Stimulated activated CD8-positive, alpha-beta memory T cell treated with anti-CD3 and anti-CD28 coated beads, Interleukin-15, amount 100 ng/mL, for 1 hour (primary cell): ENCODE measurements around the gene LRRTM4.
"Not testable (repeated sequence)": the region's sequence is repeated elsewhere in the genome, so short reads cannot be mapped to it uniquely, and the experiment has no call there.

Experiments used
- DNase-seq: peaks from one replicate; pipeline ENCODE4 v3.0.0-alpha.2; 2020; ENCODE audit warnings: low read depth

LRRTM4 gene

DNA sequence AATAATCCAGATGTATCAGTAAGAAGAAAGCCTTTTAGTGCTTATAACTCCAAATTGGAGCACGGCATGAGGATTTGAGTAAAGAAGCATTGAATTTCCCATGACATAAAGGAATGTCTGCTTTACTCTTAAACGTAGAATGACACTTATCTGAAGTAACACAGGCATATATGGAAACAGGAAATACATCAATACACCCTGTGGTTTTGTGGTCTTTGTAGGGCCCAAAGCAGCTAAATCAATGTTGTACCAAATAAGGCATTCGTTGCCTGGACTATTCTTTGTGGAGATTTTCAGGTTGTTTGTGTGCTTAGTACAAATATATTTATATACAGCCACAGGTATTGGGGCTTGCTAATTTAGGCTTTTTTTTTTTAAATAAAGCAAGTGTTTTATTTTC, 660.5 kb downstream of the LRRTM4 start:
- DNase-seq, result no peak

DNA sequence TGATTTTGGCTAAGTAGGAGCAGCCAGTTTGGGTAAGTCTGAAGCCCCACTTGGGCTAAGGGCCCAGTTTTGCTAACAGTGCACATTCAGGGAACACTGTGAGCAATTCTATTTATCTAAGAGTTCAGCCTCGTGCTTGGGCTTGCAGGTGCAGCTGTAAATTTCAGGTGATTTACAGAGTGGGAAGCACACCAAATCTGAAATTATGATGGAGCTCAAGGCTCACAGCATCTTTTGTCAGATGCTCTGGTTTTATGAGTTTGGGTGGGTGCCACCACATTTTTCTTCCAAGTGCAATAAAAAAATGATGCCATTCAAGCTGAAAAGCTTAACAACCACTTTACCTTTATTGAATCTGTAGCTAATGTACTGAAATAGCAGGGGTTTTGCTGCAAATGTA, 671.2 kb downstream of the LRRTM4 start:
- no peak for DNase-seq

DNA sequence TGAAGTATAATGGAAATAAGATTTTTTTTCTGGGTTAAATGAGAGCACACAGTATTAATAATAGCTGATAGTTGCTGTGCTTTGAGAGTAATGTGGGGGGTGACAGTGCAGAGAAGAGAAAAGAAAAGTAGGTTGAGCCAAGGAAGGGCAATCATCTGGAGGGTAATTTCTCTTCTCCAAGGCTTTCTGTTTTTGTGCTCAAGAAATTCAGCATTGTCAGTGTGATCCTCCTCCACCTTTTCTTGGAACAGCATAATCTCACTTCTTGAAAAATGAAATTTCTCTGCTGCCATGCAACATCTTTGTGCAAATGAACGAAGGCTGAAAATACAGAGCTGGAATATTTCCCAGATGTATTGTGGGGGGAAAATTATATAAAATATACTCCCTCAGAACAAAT, 673.1 kb downstream of the LRRTM4 start:
- DNase-seq, result no peak

DNA sequence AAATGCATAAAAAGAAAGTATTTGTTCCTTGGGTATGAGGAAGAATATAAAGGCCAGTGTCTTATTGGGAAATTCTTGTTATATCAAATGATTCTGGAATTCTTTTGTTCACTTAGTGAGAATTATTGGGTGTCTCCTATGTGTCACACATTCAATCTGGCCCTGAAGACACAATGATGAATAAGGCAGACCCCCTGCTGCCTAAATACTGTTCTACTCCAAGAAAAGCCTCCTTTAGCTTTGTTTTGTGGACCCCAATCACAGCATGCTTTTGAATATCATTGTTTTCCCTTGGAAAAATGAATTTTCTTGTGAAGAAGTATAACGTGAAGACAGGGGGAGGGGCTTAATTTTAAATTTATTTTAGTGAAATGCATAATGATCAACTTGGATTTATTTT, 682.4 kb downstream of the LRRTM4 start:
- no peak for DNase-seq

DNA sequence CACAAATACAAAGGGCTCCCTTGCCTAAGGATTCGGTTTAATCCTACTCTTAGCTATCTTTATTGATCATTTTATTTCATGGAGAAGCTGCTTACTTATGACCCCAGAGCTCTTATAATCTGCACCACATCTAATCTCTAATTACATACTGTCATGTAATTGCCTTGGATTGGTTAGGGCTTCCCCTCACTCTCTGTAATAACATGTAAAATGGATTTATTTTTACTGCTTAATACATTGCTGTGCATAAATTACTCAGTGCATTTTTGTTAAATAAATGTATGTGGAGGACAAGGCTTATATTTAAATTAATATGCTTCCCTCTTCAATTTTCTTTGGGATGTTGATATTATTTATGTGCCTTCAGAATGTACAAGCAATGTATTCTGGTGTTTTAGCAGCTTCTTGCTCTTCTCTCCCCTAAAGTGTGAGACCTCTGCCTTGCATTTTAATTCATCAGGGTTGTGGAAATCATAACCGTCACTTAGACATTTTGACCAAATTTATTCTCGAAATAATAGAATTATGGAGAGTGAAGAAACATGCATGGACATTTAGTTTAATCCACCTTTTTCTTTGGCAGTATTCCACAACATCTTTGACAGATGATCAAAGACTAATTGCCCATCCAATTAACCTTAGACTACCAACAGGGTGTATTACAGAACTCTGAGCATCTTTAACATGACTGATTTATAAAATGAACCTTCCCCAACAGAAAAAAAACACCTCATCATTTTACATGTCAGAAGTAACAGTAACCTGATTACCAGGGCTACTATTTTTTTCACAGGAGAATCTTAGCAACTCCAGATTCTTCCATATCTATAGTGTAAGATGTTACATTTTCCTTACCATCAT, 692.6 kb downstream of the LRRTM4 start:
- DNase-seq, result no peak

DNA sequence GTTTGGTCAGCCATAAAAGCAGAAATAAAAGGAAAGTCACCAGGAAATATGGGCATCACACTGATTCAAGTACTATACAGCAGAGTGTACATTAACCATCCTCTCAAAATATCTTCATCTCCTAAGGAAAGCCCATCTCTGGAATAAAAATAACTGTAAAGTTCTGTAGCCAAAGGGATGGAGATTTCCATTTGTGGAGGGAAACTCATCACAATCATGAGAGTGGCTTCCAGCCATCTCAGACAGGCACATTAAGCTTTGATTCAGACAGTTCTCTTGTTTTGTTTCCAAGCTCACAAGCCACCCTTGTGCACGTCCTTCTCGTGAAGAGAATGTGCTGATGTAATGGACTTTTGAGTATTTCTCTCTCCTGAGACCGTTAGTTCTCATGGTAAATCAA, 695.5 kb downstream of the LRRTM4 start:
- DNase-seq, result no peak

DNA sequence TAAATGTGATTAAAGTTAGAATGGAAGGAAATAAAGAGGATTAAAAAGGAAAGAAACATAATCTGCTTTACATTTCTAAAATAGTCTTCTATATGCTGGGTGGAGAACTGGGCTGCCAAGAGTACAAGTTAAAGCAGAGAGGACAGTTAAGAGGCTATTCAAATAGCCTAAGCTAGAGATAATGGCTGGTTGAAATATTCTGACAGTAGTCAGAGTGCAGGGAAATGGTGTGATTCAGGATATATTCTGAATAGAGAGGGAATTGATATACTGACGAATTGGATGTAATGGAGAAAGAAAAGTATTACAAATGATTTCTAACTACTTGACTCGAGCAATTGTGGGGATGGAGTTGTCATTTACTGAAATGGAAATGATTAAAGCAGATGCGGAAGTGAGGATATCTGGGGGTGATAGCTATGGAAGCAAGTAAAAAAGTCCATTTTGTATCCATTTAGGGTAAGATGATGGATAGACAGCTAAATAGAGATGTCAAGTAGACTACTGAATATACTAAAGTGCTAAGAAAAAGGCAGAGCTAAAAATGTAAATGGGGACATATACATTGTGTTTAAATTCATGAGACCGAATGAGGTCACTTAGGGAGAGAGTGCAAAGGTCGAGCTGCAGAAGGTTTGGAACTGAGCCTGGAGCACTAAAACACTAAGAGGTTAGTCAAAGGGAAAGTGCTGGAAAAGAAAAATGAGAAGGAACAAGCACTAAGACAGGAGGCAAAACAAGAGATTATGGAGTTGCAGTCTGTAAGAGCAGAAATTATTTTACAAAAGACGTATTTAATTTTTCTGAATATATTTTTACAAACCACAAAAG, 696.8 kb downstream of the LRRTM4 start:
- DNase-seq, result no peak

DNA sequence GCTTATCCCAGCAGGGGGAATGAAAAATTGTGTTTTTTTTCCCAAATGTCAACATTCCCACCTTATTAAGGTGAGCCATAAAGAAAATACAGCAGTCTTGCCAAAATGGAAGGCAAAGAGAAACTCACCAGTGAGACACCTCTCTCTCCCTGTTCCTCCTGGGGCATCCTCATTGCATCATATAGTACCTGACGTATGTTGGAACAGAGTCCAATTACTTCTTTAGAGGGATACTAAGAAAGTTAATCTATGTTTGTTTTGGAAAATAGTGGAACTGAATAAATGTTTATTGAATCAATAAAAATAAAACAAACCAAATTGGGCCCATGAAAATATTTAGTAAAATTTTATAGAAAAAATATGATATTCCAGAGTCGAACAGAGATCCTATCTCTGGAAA, 700.4 kb downstream of the LRRTM4 start:
- no peak for DNase-seq

DNA sequence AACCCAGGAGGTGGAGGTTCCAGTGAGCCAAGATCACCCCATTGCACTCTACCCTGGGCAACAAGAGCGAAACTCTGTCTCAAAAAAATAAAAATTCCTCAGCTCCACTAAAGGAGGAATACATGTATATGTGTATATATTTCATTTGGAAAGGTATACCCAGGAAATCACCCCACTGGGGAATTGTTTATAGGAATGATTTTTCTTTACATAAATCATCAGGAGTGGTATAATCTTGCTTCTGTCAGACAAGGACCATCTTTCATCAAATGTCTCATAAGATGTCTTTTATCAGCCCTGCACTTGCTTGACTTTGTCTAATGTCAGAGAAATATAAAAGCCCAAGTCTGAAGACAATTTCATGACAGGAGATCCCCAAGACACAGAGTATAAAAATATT, 709.1 kb downstream of the LRRTM4 start:
- DNase-seq, result no peak

DNA sequence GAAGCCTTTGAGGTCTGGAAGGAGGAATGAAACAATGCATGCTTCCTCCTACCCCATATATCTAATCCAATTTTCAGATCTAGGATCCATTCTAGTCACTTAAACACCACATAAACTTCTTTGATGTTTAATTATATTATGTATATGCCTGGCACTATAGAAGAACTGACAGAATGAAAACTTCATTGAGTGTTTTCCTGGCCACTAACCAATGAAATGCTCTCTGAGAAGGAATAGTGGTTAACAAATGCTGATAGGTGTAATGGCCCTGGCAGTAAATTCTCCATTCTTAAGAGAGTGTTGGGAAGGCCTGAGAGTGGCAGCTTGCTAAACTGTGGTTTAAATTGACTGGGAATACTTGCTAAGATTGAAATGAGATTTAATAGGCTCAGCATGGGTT, 710.0 kb downstream of the LRRTM4 start:
- DNase-seq, result no peak

DNA sequence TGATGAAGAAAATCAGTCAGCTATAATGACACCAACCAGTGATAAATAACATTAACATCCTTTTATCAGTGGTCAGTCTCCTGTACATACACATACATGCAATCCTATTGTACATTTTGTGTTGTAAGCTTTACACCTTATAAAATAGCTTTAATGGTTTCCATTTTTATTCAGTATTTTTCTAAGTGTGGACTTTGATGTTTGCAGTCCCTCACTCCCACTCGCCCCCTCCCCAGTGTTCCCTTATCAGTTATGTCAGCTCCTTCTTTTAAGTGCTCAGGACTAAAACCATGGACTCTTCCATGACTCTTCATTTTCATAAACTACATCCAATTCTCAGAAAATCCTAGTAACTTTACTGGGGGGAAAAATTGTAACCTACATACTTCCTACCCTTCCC, 713.0 kb downstream of the LRRTM4 start:
- no peak for DNase-seq

DNA sequence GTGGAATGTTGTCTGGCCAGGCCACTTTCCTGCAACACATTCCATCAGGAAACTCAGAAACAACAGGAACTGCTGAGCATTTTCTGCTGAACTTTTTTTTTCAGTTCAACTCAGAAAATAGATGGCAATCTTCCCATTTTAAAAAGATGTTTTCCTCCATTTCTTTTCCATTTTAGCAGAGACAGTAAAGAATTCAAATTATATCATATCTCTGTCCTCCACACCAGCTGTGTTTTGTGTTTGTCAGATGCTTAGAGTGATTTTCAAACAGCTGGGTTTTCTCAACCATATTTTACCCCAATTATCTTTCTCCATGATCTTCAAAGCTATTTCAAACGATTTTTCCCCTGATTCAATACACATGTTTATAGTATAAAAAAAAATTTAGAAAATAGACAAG, 713.4 kb downstream of the LRRTM4 start:
- DNase-seq, result no peak

DNA sequence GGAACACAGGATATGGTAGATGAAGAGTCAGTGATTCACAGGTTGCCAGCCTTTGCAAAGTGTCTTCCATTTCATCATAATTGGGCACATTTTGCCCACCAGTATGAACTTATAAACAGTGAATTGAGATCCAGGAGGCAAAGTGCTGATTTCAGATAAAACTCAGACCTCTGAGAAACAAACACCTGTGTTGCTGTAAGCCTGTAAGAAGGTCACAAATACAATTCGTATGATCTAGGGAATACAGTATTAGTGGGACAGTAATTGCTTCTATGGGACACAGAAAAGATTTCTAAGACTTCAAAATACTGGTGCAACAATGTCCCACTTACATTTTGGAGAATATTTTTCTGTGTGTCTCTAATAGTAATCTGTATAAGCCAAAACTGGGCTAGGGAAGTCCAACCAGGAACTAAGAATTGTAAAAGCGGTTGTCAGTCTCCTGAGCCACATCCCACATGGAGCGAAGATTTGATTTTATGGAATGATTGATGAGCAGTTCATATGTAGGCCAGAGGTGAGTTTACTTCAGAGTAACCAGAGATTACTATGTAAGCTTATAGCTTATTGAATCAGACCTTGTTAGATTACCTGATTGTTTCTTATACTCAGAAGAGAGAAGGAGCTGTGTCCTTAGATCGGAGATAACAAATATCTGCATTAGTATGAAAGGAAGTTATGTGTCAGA, 728.4 kb downstream of the LRRTM4 start:
- DNase-seq, result no peak

DNA sequence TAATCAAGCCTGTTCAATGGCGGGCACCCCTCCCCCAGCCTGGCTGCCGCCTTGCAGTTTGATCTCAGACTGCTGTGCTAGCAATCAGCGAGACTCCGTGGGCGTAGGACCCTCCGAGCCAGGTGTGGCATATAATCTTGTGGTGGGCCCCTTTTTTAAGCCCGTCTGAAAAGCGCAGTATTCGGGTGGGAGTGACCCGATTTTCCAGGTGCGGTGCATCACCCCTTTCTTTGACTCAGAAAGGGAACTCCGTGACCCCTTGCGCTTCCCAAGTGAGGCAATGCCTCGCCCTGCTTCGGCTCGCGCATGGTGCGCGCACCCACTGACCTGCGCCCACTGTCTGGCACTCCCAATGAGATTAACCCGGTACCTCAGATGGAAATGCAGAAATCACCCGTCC, 740.9 kb downstream of the LRRTM4 start:
- not testable (repeated sequence) for DNase-seq

DNA sequence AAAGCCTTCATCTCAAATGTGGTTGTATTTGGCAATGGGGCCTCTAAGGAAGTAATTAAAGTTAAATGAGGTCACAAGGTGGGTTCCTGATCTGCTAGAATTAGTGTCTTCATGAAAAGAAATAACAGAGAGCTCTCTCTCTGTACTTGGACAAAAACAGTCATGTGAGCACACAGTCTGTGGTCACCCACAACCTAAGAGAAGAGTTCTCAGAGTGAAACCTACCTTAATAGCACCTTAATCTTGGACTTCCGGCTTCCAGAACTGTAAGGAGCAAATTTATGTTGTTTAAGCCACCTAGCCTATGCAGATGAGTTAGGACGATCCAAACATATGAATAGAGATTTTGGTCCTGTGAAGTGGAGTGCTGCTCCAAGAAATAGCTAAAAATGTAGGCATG, 758.9 kb downstream of the LRRTM4 start:
- DNase-seq, result no peak

DNA sequence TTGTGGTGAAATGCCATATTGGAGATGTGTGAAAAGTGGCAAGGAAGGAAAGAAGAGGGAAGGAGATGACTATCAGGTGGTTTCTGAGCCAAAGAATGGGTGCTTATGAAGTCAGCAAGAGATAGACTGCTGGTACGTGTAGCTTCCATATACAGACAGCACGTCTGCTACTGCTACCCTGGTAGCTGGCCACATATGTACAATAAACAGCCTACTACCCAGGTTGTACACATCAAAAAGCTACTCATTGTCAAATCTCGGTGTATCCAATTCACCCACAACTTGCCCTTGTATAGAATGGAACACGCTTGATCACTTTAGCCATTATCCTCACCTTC, 761.8 kb downstream of the LRRTM4 start:
- no peak for DNase-seq

DNA sequence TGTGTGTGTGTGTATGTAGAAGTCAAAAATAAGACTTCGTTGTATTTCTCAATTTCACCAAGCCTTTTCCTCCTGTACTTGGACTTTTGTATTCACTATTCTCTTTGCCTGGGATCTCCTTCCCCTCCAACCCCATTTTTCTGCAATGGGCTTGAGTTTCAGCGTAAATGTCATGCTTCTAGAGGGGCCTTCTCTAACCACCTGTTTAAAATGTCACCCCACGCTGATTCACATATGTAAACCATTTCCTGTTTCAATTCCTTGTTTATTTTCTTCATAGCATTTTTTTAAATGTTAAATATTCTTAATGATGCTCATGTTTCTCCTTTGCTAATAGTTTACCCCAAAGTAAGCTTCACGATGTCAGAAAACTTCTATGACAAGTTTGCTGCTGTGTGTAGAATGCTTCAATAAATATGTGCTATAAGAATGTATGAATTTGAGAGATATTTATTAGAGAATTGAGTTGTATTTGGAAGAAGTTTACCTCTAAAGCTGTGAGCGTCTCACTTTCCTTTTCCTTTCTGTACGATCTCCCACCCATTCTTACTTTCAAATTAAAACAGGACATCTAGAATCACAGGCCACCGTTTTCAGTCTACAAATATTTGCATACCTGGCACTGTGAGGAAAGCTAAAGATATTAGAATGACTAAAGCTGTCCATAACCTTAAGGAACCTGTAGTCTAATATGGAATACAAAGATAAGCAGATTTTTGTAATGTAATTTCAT, 762.4 kb downstream of the LRRTM4 start:
- DNase-seq, result no peak

DNA sequence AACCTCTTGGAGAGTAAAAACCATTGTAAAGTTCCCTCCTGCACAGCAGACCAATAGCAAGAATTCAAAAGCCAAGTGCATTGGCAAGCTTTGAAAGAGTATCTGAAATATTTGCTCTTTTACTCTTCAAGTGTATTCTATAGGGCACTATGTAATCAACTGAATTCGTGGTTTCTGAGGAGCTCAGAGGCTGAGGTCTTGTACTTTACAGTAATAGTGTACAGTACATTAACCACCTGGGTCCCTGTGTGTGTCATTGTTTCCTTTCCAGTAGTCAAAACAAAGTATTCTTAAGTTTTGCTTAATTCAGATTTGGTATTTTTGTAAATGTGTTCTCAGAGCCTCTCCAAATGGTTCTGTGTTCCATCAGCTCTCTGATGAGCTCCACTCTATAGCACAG, 769.7 kb downstream of the LRRTM4 start:
- no peak for DNase-seq

DNA sequence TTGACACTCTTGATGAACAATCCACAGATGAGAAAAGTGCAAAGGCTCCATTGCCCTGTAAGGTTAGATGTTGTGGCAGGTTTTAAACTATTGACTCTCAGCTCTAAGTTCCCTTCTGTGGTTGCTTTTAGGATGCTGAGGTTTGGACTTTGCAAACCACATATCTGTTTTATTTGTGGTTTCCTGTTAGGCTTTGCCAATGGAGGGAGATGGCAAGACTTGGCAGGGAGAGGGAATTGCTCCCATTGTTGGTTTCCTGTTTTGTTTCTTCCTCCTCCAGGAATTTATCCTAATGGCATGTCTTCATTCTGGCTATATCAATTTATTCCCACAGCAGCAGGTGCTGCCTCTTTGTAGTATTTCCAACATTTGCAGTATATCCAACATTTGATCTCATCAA, 772.3 kb downstream of the LRRTM4 start:
- no peak for DNase-seq

DNA sequence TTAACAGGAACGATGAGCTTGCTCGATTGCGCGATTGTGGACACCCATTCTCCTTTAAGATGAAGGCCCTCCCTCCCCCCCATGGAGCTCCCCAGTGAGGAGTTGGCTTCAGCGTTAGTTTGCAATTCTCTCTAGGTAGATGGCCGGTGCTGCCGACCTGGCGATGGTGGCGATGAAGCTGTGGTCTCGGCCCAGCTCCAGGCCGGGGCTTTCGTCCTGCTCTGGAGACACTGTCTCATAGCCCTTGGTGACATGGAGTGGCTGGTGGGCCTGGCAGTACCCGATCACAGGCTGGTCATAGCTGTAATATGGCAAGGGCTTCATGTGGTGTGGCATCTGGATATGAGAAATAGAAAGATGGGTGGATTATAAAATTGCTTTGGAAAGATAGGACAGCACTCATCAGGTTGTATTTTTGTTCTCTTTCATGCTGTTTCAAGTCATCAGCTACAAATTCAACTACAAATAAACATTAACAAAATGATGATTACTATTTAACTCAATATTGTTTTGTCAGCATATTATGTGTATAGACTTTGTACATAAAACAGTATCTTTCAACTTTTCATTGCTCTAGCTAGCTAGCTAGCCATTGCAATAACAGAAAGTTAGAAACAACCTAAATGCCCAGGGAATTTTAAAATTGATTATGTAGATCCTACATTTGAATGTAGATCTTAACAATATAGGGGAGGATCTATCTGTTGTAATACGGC, 773.4 kb downstream of the LRRTM4 start:
- no peak for DNase-seq

DNA sequence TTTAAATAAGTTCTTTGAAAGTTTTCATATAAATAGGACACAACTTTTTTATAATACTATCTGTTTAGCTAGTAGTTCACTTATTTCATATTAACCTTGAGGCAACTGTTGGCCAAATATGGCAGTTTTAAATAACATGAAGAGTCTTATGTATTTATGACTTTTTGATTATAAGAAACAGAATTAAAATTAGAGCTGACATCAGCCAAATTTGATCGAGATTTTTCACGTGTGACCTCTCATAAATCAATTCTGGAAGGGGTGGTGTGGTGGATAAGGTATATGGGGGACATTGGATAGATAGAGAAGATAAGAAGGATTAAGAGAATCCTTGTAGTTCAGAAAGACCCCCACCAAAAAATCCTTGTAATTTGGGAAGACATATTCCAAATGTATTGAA, 776.6 kb downstream of the LRRTM4 start:
- no peak for DNase-seq

DNA sequence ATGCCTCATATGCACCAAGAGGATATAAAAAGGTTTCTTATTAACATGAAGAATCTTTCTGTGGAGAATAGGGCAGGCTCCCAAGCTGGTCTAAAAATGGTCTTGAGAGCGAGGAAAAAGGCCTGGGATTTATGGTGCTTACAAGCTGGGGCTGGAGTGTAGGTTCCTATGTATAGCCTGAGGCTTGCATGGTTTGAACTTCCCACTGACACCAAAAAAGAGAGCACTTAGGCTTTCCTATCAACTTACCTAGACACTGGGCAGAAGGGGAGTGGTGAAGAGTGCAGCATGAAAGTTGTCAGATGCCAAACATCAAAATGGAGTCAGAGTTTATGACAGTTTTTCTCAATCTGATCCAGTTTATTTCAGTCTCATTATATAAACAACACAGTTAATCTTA, 784.6 kb downstream of the LRRTM4 start:
- DNase-seq, result no peak
